HuH-7.5 (cell line): ENCODE results near the gene GMPR2.

Experiments
- DNase-seq: peaks from one replicate; pipeline ENCODE4 v3.0.0; 2011; ENCODE audit warnings: low spot score

The GMPR2 gene

DNA sequence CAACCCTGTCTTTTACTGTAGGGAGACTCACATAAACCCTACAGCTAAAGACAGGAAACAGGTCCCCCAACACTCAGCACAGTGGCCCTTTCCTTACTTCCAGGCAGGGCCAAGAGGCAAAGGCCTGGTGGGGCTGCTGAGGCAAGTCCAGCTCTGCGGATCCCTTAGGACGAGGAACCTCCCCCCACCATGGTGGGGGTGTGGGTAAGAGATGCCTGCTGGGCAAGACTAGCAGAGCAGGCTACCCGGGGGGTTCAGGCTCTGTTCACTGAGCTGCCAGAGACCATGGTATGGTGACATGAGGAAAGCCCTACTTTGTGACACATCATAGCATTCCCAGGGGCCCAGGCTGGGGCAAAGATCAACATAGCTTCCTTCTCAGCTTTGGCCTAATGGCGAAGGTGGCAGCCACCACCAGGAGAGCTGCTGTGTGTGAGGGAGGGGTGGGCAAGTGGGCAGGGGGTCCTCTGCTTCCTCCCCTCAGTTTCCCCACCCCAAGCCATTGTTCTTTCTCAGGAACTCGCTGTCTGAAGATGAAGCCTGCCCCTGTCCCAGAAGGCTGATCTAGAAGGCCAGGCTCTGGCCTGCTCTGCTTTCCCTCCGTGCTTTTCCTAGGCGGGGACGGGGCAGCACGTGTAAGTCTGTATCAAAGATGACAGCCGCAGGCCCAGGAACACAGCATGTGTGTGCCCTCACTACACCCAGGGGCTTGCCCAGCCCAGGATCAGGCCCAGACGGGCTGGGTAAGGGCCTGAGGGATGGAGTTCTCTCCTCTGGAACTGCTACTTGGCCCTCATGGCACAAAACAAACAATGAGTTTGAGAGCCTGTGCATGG lies 19.8 kb downstream of the GMPR2 start:
- no peak for DNase-seq

DNA sequence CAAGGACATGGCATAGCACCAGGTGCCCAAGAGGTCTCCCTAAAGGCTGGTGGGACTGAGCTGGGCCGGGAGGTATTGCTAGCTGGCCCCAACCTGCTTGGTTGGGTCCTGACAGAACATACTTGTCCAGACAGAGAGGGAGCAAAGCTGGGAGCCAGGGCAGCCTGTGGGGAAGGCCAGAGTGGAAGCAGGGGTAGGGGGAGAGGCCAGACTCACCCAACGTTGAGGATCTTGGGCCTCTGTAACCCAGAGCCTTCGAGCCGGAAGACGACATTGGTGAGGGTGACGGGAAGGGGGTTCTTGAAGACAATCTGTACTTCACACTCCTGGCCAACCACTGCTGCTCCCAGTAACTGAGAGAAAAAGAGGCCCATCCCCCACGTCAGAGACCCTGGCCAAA lies 21.2 kb downstream of the GMPR2 start:
- no peak for DNase-seq

DNA sequence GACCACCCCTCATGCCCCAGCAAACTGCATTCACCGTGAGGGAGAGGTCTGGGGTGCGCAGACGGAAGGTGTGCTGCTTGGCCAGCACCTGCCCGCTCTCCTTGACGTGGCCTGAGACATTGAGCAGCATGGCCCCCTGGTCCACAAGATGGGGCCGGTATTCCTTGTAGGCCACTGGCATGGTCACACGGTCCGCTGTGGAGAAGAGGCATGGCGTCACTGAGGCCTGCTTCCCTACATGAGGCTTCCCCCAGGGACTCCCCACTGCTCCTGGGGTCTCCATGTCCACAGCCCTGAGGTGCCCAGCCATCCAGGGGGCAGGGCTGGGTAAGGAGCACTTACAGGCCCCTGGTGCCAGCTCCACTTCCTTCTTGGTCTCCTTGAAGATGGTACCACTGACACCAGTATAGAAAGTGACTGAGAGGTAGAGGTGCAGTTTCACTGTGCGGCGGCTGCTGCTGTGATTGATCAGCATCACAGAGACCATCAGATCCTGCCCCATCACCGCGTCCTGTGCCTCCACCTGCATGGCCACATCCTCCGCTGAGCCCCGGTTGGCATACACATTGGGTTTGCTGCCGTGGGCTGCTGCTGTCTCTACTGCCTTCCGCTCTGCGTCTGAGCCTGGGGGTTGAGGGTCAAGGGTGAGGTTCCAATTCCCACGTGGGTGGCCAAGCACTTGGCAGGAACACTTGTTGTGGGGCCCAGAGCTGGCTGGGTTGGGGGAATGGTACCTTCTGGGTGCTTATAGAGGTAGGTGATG lies 22.1 kb downstream of the GMPR2 start:
- DNase-seq, result no peak

DNA sequence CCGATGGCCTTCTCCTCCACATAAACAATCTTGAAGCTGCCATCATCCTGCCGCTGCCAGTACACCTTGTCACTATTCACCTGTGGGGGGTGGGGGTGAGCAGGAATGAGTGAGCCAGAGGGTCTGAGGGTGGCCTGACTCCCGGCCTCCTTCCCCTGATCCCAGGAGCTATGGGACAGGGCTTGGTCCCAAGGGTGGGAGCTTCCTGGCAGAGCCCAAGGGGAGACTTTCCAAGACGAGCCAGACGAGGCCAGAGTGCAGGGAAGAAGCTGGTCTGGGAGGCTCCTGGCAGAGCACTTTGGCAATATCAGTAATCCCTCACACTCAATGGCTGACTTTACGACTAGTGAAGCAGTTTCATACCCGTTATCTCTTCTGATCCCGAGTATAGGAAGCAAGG lies 22.7 kb downstream of the GMPR2 start:
- DNase-seq, result no peak

GRCh38 chr14:24255931-24256711 lies 23.4 kb downstream of the GMPR2 start:
- no peak for DNase-seq

DNA sequence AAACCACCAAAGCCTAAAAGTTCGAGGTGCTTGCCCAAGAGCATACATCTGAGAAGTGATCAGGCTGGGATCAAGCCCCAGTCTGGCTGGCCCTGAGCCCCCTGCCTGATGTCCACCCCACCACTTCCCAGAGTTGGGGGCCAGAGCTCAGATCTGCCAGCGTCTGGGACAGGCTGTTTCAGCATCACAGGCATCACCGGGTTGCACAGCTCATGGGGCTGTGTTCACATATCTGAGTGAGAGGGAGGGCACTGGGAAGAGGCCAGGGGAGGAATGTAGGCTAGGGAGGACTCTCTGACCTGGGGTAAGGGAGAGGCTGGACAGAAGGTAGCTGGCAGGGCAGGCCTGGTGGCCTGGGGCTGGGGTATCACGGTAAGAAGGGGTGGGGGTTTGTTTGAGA lies 24.2 kb downstream of the GMPR2 start:
- DNase-seq, result no peak

- no peak for DNase-seq
These were observed 25.4 kb downstream of the GMPR2 start for GRCh38 chr14:24258119-24258518.

DNA sequence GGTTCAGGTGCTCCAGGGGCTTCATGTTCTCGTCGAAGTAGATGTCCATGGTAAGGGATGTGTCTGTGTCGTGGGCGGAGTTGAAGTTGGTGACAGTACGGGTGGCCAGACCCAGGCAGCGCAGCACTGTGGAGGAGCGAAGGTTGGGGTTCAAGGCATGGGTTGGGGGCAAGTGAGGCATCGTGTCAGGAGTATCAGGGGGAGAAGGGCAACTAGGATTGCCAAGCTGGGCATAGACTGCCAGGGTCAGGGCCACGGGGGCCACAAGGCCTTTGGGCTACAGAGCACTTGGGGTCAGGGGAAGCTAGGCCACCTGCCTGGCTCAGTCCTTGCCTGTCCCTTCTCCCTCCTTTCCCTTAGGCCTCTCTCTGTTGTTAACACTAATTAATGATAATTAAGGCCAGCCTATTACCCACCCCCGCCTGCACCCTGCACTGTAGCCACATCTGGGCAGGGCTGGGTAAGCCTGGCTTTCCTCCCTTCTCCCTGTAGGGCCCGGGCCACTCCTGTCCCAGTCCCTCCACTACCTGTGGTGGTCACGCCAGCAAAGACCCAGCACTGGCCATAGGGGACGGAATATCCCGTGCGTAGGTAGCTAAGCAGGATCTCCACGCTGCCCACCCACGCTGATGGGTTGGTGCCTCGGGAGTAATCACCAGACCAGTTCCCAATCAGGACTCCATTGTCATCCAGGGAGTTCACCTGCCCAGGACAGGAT lies 26.0 kb downstream of the GMPR2 start:
- DNase-seq, result no peak

DNA sequence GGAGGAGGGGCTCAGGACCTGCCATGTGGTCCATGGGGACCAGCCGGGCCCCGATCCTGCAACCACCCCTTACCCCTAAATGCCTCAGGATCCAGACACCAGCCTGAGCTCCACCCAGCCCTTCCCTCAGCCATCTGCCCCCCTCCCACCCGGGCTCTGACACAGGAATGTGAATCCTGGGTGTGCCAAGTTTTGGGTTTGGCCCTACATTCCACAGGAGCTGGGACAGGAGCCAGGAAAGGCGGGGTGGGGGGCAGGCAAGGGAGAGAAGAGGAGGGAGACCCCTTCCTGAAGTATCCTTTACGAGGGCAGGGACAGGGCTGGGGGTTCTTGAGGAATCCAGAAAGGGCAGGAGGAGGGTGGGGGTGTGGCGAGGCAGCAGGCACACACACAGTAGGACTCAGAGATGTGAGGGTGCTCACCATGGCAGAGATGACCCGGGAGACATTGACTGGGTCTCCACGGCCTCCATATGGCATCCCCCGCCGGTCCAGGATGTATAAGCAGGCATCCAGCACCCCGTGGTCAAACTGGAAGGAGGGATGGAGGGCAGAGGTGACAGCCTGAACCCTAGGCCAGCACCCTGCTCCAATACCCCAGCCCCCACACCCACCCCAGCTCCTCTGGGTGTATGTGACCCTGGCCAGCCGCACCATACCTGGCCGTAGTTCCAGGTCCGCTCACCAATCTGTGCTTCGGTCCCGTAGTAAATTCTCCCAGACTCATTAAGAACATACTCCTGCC lies 26.7 kb downstream of the GMPR2 start:
- DNase-seq, result no peak

- no peak for DNase-seq
These were observed 27.5 kb downstream of the GMPR2 start for GRCh38 chr14:24260026-24260779.

DNA sequence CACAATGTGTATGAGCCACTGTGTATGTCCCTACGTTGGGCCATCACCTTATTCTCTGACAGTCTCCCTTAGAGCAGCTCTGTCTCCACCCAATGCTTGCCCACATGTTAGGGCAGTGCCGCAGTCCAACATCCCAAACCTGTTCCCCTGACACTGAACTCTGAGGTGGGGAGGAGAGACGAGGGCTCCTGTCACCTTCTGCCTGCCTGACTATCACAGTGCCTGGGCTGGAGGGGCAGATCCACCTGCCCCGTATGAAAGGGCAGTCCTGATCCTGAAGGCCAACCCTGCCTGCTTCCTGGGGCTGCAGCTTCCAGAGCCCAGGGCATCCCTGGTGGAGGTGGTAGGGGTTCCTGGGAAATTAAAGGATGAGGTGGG lies 28.0 kb downstream of the GMPR2 start:
- no peak for DNase-seq

GRCh38 chr14:24261256-24261968 lies 28.7 kb downstream of the GMPR2 start:
- DNase-seq, result no peak

GRCh38 chr14:24261969-24262327 lies 29.2 kb downstream of the GMPR2 start:
- DNase-seq, result no peak

- no peak for DNase-seq
These were observed 30.3 kb downstream of the GMPR2 start, which contains the start of gene TGM1 for GRCh38 chr14:24262821-24263733. TSS of gene TGM1 (minus strand) at chr14:24263177. CDS start at chr14:24262352, 825 bp downstream.

DNA sequence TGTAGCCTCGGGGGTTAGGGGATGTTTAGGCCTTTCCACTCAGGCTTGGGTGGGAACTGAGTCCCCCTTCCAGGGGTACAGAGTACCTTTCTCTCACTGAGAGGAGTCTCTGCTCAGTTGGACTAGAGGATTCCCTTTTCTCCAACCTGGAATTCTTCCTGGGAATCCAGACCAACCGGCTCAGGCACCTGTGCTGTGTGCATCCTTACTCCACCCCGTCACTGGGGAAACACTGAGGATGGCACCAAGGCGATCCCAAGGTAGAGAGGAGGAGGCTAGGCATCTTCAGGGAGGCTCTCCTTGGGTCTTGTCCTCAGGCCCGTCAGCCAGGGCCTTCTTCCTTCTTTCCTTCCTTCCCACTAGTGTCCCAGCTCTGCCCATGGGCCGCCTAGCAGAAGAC lies 31.1 kb downstream of the GMPR2 start:
- no peak for DNase-seq

- DNase-seq, result no peak
These were observed 31.6 kb downstream of the GMPR2 start for GRCh38 chr14:24264298-24264697.

DNA sequence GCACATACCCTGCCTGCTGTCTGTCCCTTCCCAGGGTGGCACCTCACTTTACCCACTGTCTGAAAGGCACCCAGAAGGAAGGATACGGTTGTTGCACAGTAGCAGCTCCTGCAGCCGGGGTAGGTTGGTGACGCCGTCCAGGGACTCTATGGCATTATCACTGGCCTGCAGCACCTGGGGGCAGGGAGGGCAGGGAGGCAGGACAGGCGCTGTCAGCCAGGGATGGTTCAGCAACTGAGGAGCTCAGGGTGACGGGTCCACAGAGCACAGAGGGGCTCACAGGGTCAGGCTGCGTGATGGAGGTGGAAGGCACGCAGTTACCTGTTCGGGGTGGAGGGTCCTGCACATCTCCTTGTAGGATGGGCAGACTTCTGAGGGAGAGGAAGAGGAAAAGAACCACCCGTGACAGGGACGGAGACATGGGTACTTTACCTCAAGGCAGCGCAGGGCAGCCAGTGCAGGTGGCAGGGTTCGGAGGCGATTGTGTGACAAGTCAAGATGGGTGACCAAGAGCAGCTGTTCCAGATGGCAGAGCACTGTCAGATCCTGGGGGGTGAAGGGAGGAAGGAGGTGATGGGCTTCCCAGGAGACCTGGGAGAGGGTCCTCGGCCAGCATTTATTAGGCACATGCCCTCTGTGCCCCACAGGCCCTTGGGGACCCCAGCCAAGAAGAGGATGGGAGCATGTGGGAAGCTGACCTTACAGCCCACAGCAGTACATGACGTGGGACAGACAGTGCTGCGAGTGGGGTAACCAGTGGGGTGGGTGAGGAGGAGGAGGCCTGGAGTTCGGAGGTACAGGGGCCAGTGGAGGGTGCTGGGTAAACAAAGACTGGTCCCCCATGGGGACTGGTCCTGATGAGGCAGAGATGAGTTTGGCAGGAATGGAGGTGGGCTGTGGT lies 33.9 kb downstream of the GMPR2 start:
- DNase-seq, result no peak

DNA sequence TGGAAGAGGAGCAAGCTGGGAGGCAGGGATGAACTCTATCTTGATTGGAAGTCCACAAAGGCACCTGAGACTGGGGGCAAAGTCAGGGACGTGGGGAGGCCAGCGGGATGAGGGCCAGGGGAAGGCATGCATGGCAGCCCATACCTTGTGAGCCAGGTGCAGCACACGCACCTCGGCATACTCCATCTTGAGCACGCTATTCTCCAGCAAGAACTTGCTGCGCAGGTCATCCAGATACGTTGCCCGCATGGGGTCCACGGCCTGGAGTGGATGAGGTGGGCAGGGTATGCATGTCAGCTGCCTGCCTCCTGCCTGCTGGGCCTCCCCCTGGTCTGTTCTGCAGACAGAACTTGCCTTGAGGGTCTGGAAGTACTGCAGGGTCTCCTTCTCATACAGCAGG lies 34.8 kb downstream of the GMPR2 start:
- no peak for DNase-seq
